Hepatocyte (in vitro differentiated cells): Measurements from ENCODE around the gene MAP3K4.

Source experiments
- CTCF ChIP-seq: fragments of 200-600 bp; sonication (generic); IDR thresholded peaks from 2 replicates; pipeline ENCODE4 v1.5.1; 2016; ENCODE audit warnings: antibody characterized with exemption, mild to moderate bottlenecking; ENCODE audit not compliant: poor library complexity
- EZH2phosphoT487 ChIP-seq: fragments of 200-600 bp; sonication (generic); IDR thresholded peaks from one replicate; pipeline ENCODE4 v1.6.1; 2018; ENCODE audit warnings: antibody characterized with exemption, mild to moderate bottlenecking, low read depth, moderate library complexity; ENCODE audit not compliant: unreplicated experiment, severe bottlenecking

DNA sequence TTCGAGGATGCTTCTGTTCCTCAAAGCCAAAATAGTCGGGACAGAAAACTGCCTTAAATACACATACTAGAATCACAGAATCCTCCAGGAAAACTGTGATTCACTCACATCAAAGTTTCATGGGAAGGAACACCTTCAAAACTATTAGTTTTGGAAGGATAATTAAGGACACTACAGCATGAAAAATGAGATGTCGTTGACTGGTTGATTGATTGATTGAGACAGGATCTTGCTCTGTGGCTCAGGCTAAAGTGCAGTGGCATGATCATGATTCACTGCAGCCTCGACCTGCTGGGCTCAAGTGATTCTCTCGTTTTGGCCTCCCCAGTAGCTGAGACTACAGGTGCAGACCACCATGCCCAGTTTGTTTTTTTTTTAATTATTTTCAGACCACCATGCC is 25.7 kb upstream of the MAP3K4 start:
- TF ChIP-seq CTCF: no peak
- TF ChIP-seq EZH2phosphoT487: no peak
